Activated CD8-positive, alpha-beta memory T cell treated with anti-CD3 and anti-CD28 coated beads, Interleukin-2, amount 10 ng/mL, durations not matched to agents 7 days and 5 days (primary cell): ENCODE measurements around the gene PLOD3. TPM values are rescaled to one million over a fixed set of nuclear protein-coding genes. Genes with fewer than 3 reads are reported as not detected.

Experiments
- ATAC-seq: fragments of 150-1000 bp; cut with Tn5 transposase; one replicate; pipeline ENCODE4 v1.10.0; 2021; ENCODE audit warnings: moderate library complexity
- CTCF ChIA-PET: fragments of 350-600 bp; sonication (Branson Sonifier 250); formaldehyde crosslinking; loops from one replicate; lab custom pipeline; 2021; ENCODE audit warnings: antibody characterized with exemption; lab: Charles Lee
- DNase-seq: peaks from one replicate; pipeline ENCODE4 v3.0.0-alpha.2; 2020
- H3K27ac Mint-ChIP-seq: one replicate; pipeline ENCODE4 v1.8.0; 2021; ENCODE audit warnings: mild to moderate bottlenecking, mixed read lengths
- H3K27me3 Mint-ChIP-seq: one replicate; pipeline ENCODE4 v1.8.0; 2021; ENCODE audit warnings: mixed read lengths
- H3K36me3 Mint-ChIP-seq: one replicate; pipeline ENCODE4 v1.8.0; 2021; ENCODE audit warnings: mild to moderate bottlenecking, mixed read lengths
- H3K4me1 Mint-ChIP-seq: one replicate; pipeline ENCODE4 v1.8.0; 2021; ENCODE audit warnings: mixed read lengths
- H3K4me3 Mint-ChIP-seq: one replicate; pipeline ENCODE4 v1.8.0; 2021; ENCODE audit warnings: mild to moderate bottlenecking, moderate library complexity, mixed read lengths
- H3K9me3 Mint-ChIP-seq: one replicate; pipeline ENCODE4 v1.8.0; 2022; ENCODE audit warnings: low read depth, mixed read lengths
- total RNA-seq, 2 experiments: library from RNA; stranded (reverse); gene quantifications; one replicate each; pipeline ENCODE4 v1.2.3, GENCODE V29; 2021

Gene PLOD3
- total RNA-seq, 2 experiments from 2014 or later = 41.6 to 42.3 TPM

GRCh38 chr7:101235522-101235921 is 18.1 kb upstream of the PLOD3 start:
- Mint-ChIP-seq H3K27ac (no peak overlapping the region), H3K4me3 (no peak overlapping the region), H3K27me3 (no peaks in the 10 kb centered on the region), H3K9me3 (no peaks in the 10 kb centered on the region), H3K4me1 (peaks cover 2% of the 10 kb centered on the region), H3K36me3 (peaks cover 2% of the 10 kb centered on the region)
- CTCF ChIA-PET = interaction anchor here (3.4 kb wide), 1 partner anchor 8 kb away, joined by 14 read pairs; no protein-coding TSS in a partner anchor
- no peak for ATAC-seq
- DNase-seq = no peak

GRCh38 chr7:101235050-101235449 is 17.7 kb upstream of the PLOD3 start:
- Mint-ChIP-seq H3K27me3 (no peaks in the 10 kb centered on the region), H3K4me1 (peaks cover 2% of the 10 kb centered on the region), H3K36me3 (peaks cover 2% of the 10 kb centered on the region), H3K9me3 (no peaks in the 10 kb centered on the region), H3K27ac (no peak overlapping the region), H3K4me3 (no peak overlapping the region)
- CTCF ChIA-PET = interaction anchor here (3.4 kb wide), 1 partner anchor 9 kb away, joined by 14 read pairs; no protein-coding TSS in a partner anchor
- DNase-seq (no peak), ATAC-seq (no peak)

GRCh38 chr7:101234636-101235035 is 17.3 kb upstream of the PLOD3 start:
- no peak overlapping the region for H3K27ac Mint-ChIP-seq
- no peak overlapping the region for H3K4me3 Mint-ChIP-seq
- no peak for DNase-seq
- H3K9me3 Mint-ChIP-seq = no peaks in the 10 kb centered on the region
- CTCF ChIA-PET = interaction anchor here (3.4 kb wide), 1 partner anchor 9 kb away, joined by 14 read pairs; no protein-coding TSS in a partner anchor
- no peak for ATAC-seq
- H3K27me3 Mint-ChIP-seq = no peaks in the 10 kb centered on the region
- peaks cover 2% of the 10 kb centered on the region for H3K36me3 Mint-ChIP-seq
- H3K4me1 Mint-ChIP-seq = peaks cover 2% of the 10 kb centered on the region

- H3K27me3 Mint-ChIP-seq = no peaks in the 10 kb centered on the region
- no peak for DNase-seq
- CTCF ChIA-PET = interaction anchor here (3.4 kb wide), 1 partner anchor 10 kb away, joined by 14 read pairs; no protein-coding TSS in a partner anchor
These were observed 16.6 kb upstream of the PLOD3 start for GRCh38 chr7:101233907-101234547.

GRCh38 chr7:101232141-101232850 is 14.9 kb upstream of the PLOD3 start:
- H3K27me3 Mint-ChIP-seq = no peaks in the 10 kb centered on the region
- DNase-seq (no peak), ATAC-seq (no peak)
- peaks cover 4% of the 10 kb centered on the region for H3K36me3 Mint-ChIP-seq
- CTCF ChIA-PET = interaction anchor here (3.4 kb wide), 1 partner anchor 12 kb away, joined by 14 read pairs; no protein-coding TSS in a partner anchor
- H3K9me3 Mint-ChIP-seq = no peaks in the 10 kb centered on the region
- H3K4me3 Mint-ChIP-seq = no peak overlapping the region
- H3K4me1 Mint-ChIP-seq = peaks cover 2% of the 10 kb centered on the region
- no peak overlapping the region for H3K27ac Mint-ChIP-seq

More at GRCh38 chr7:101233907-101234547, 16.6 kb upstream of the PLOD3 start:
- H3K9me3 Mint-ChIP-seq = no peaks in the 10 kb centered on the region
- no peak overlapping the region for H3K4me3 Mint-ChIP-seq
- peaks cover 2% of the 10 kb centered on the region for H3K36me3 Mint-ChIP-seq
- H3K27ac Mint-ChIP-seq = no peak overlapping the region
- ATAC-seq = no peak
- peaks cover 2% of the 10 kb centered on the region for H3K4me1 Mint-ChIP-seq

GRCh38 chr7:101231644-101232043 is 14.3 kb upstream of the PLOD3 start:
- CTCF ChIA-PET = no interaction called here
- Mint-ChIP-seq H3K27ac (no peak overlapping the region), H3K4me3 (no peak overlapping the region), H3K4me1 (peaks cover 2% of the 10 kb centered on the region), H3K9me3 (no peaks in the 10 kb centered on the region), H3K36me3 (peaks cover 4% of the 10 kb centered on the region), H3K27me3 (no peaks in the 10 kb centered on the region)
- DNase-seq (no peak), ATAC-seq (no peak)

GRCh38 chr7:101226721-101227120 is 9.3 kb upstream of the PLOD3 start:
- Mint-ChIP-seq H3K4me3 (no peak overlapping the region), H3K27me3 (no peaks in the 10 kb centered on the region), H3K36me3 (peaks cover 17% of the 10 kb centered on the region), H3K9me3 (no peaks in the 10 kb centered on the region), H3K4me1 (peaks cover 2% of the 10 kb centered on the region), H3K27ac (no peak overlapping the region)
- DNase-seq (no peak), ATAC-seq (no peak)
- CTCF ChIA-PET = interaction anchor here (0.7 to 2.1 kb wide), 4 partner anchors 9 to 83 kb away, joined by 3 to 10 read pairs (median 3); partner anchors contain the start of genes FIS1 and PLOD3

- Mint-ChIP-seq H3K36me3 (peaks cover 15% of the 10 kb centered on the region), H3K4me3 (no peak overlapping the region)
- CTCF ChIA-PET = interaction anchor here (1.4 to 2.1 kb wide), 2 partner anchors 8 to 18 kb away, joined by 3 to 10 read pairs; partner anchors contain the start of genes FIS1 and PLOD3
These were observed 8.3 kb upstream of the PLOD3 start for GRCh38 chr7:101225650-101226049.

GRCh38 chr7:101223528-101223927 is 6.1 kb upstream of the PLOD3 start:
- Mint-ChIP-seq H3K4me1 (peaks cover 13% of the 10 kb centered on the region), H3K36me3 (peaks cover 14% of the 10 kb centered on the region), H3K4me3 (no peak overlapping the region), H3K9me3 (no peaks in the 10 kb centered on the region), H3K27ac (no peak overlapping the region), H3K27me3 (no peaks in the 10 kb centered on the region)
- DNase-seq = no peak
- ATAC-seq = no peak
- CTCF ChIA-PET = interaction anchor here (1.0 to 1.4 kb wide), 2 partner anchors 31 to 59 kb away, joined by 3 read pairs; no protein-coding TSS in a partner anchor

More at GRCh38 chr7:101225650-101226049, 8.3 kb upstream of the PLOD3 start:
- Mint-ChIP-seq H3K27ac (no peak overlapping the region), H3K9me3 (no peaks in the 10 kb centered on the region), H3K4me1 (peaks cover under 1% of the 10 kb centered on the region), H3K27me3 (no peaks in the 10 kb centered on the region)
- DNase-seq = no peak
- ATAC-seq = no peak

GRCh38 chr7:101222275-101222830 is 5.0 kb upstream of the PLOD3 start:
- Mint-ChIP-seq H3K27me3 (no peaks in the 10 kb centered on the region), H3K36me3 (peaks cover 14% of the 10 kb centered on the region), H3K4me1 (peaks cover 18% of the 10 kb centered on the region), H3K4me3 (no peak overlapping the region), H3K27ac (peak overlapping the region; percentile 15), H3K9me3 (no peaks in the 10 kb centered on the region)
- ATAC-seq (no peak), DNase-seq (no peak)
- CTCF ChIA-PET = interaction anchor here (0.6 to 1.4 kb wide), 3 partner anchors 58 to 350 kb away, joined by 3 read pairs; no protein-coding TSS in a partner anchor

- Mint-ChIP-seq H3K4me3 (no peak overlapping the region), H3K9me3 (no peaks in the 10 kb centered on the region), H3K27me3 (no peaks in the 10 kb centered on the region), H3K4me1 (peaks cover 27% of the 10 kb centered on the region), H3K27ac (no peak overlapping the region), H3K36me3 (peaks cover 17% of the 10 kb centered on the region)
- ATAC-seq (no peak), DNase-seq (no peak)
- CTCF ChIA-PET = interaction anchor here (0.6 to 2.2 kb wide), 6 partner anchors 15 to 76 kb away, joined by 3 to 11 read pairs (median 4); partner anchors contain the start of gene FIS1
These were observed 2.9 kb upstream of the PLOD3 start for GRCh38 chr7:101220295-101220694.

- Mint-ChIP-seq H3K27ac (peak overlapping the region; percentile 84), H3K27me3 (no peaks in the 10 kb centered on the region), H3K4me1 (peaks cover 27% of the 10 kb centered on the region), H3K9me3 (no peaks in the 10 kb centered on the region), H3K4me3 (peak overlapping the region; percentile 93), H3K36me3 (peaks cover 8% of the 10 kb centered on the region)
- CTCF ChIA-PET = interaction anchor here (0.9 to 2.9 kb wide), 21 partner anchors 11 to 367 kb away, joined by 3 to 69 read pairs (median 5); partner anchors contain the start of genes FIS1, MOGAT3, SLC12A9 and UFSP1
- DNase-seq = no peak
- peak; percentile 9 for ATAC-seq
These were observed 1.1 kb upstream of the PLOD3 start for GRCh38 chr7:101218236-101219125.
